Right atrium auricular region (tissue), 2 donors: ENCODE measurements around the gene FAM237A. TPM values are rescaled to one million over a fixed set of nuclear protein-coding genes. Genes with fewer than 3 reads are reported as not detected.

Experiments used
- DNase-seq: peaks from one replicate; pipeline ENCODE4 v3.0.0-alpha.2; 2019; ENCODE audit warnings: low spot score
- H3K27ac ChIP-seq, 2 donors: fragments of 200-600 bp; sonication (generic); 1 replicate in 1 of 2; 2 replicates in 1 of 2; pipeline ENCODE4 v1.5.1; 2016 to 2019
- H3K27me3 ChIP-seq, 2 donors: fragments of 200-600 bp; sonication (generic); one replicate each; pipeline versions ENCODE4 v1.5.1 to v1.6.0; 2017 to 2019
- H3K36me3 ChIP-seq: fragments of 200-600 bp; sonication (generic); one replicate; pipeline ENCODE4 v1.5.1; 2016
- H3K4me1 ChIP-seq, 2 donors: fragments of 200-600 bp; sonication (generic); one replicate each; pipeline versions ENCODE4 v1.5.1 to v1.6.0; 2017 to 2019
- H3K4me3 ChIP-seq, 2 donors: fragments of 200-600 bp; sonication (generic); 1 replicate in 1 of 2; 2 replicates in 1 of 2; pipeline ENCODE4 v1.5.1; 2017 to 2019; ENCODE audit warnings: mild to moderate bottlenecking in 1 of 2, moderate library complexity in 1 of 2
- H3K9me3 ChIP-seq, 2 donors: fragments of 200-600 bp; sonication (generic); one replicate each; pipeline ENCODE4 v1.5.1; 2019
- total RNA-seq, 2 donors: library from RNA; depleted of rRNA; stranded (reverse); fragments of >200 nt; gene quantifications; one replicate each; pipeline ENCODE4 v1.1.0, GENCODE V29; 2016
- TF ChIP-seq, protein P1 (sequence below), 2 donors: fragments of 200-600 bp; sonication (generic); IDR thresholded peaks; one replicate each; pipeline ENCODE4 v1.5.1; 2019; ENCODE audit warnings: antibody characterized with exemption in 2 of 2

FAM237A gene
- total RNA-seq: not detected

DNA sequence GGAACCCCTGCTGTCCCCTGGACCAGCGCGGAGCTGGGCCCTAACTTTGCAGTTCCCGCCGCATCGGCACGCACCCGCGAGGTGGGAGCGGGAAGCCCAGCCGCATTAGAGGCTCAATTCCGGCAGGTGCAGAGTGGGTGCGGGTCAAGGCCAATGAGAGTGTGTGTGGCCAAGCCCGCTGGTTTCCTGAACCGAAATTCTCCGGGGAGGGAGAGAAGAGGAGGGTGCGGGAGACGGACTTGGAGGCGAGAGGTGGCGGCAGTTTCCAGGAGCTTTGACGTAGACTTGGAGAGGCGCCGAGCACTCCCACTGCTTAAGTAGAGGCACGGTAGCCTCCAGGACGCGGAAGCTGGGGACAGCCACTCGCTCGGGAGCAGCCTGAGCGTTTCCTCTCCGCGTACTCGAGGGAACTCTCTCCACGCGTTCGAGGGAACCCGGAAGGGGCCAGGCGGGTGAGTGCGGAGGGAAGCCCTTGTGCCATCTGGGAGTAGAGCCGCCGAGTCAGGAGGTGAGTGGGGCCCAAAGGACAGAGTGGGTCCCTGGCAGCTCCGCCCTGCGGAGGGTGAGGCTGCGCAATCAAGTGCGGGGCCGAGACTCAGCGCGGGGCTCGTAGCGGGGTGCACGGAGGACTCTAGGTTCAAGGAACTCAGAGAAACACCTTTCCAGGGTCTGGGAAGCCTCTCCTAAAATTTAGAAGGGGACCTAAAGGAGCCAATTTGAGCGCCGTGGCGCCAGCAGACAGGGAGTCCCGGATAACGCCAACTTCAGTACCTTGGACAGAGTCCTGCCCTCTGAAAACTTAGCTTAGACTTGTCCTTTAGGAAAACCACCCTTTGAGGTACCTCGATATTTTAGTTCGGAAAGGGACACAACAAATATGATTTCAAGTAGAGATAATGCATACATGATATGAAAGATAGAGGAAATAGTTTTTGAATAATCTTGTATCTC is at the start of gene FAM237A:
Gene FAM237A (plus strand): TSS at position 413 of the 951 bp plus-strand sequence. CDS start 1,750 bp downstream, outside the sequence.
- H3K9me3 ChIP-seq: no peaks in the 10 kb centered on the region
- no peak within 1 kb of the TSS for H3K4me3 ChIP-seq
- peaks cover 0 to 6% of the 10 kb centered on the region in 2 donors for H3K4me1 ChIP-seq
- TF ChIP-seq, protein P1, sequence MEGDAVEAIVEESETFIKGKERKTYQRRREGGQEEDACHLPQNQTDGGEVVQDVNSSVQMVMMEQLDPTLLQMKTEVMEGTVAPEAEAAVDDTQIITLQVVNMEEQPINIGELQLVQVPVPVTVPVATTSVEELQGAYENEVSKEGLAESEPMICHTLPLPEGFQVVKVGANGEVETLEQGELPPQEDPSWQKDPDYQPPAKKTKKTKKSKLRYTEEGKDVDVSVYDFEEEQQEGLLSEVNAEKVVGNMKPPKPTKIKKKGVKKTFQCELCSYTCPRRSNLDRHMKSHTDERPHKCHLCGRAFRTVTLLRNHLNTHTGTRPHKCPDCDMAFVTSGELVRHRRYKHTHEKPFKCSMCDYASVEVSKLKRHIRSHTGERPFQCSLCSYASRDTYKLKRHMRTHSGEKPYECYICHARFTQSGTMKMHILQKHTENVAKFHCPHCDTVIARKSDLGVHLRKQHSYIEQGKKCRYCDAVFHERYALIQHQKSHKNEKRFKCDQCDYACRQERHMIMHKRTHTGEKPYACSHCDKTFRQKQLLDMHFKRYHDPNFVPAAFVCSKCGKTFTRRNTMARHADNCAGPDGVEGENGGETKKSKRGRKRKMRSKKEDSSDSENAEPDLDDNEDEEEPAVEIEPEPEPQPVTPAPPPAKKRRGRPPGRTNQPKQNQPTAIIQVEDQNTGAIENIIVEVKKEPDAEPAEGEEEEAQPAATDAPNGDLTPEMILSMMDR (IDR thresholded peaks at IDR 0.05): no peak
- peaks cover 0 to 7% of the 10 kb centered on the region in 2 donors for H3K27me3 ChIP-seq
- DNase-seq: no peak
- no peak within 1 kb of the TSS for H3K27ac ChIP-seq
- H3K36me3 ChIP-seq: no peaks in the 10 kb centered on the region

DNA sequence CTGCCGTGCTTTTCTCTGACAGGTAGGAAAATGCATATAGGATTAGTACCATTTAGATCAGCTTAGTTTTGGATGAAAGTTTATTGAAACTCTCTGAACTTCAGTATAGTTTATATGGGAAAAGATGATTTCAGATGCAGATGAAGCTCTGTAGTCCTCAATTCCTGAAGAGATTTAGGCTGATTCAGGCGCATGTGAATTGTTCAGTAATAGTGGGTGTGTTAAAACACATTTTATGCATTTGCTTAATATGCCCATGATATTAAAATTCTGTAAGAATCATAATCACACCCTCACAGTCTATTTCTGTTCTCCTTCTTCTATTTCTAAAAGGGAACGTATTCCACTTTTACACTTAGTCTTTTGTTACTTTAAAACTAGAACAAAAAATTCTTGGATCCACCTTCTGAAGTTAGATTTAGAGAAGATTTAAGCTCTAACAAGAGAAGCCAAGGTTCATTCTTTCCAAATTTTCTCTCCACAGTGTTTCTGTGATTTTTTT is 44.5 kb upstream of the FAM237A start:
- TF ChIP-seq, protein P1 (IDR thresholded peaks at IDR 0.05): no peak
- DNase-seq: no peak
- Histone ChIP-seq H3K27me3 (no peaks in the 10 kb centered on the region), H3K36me3 (peaks cover 4% of the 10 kb centered on the region), H3K27ac (no peak overlapping the region), H3K9me3 (no peaks in the 10 kb centered on the region), H3K4me3 (no peak overlapping the region), H3K4me1 (no peaks in the 10 kb centered on the region)

DNA sequence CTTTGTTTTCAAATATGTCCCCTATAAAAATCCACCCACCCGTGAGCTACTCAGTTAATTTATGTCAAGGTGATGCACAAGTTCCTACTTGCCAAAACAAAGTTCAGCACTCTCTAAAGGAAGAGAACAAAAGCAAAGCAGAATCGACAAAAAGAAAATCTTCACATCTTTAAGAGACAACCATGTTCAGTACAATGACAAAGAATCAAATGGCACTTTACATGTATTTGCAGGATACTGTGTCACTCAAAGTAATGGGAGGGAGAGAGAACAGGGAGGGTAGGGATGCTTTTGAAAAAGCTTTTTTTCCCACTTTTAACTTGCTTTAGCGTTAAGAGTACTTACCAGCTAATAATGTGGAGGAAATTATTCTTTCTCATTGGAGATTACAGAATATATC is 39.0 kb upstream of the FAM237A start:
- Histone ChIP-seq H3K36me3 (no peaks in the 10 kb centered on the region), H3K9me3 (no peaks in the 10 kb centered on the region), H3K27ac (no peak overlapping the region), H3K4me3 (no peak overlapping the region), H3K4me1 (no peaks in the 10 kb centered on the region), H3K27me3 (no peaks in the 10 kb centered on the region)
- TF ChIP-seq, protein P1 (IDR thresholded peaks at IDR 0.05): no peak
- no peak for DNase-seq

DNA sequence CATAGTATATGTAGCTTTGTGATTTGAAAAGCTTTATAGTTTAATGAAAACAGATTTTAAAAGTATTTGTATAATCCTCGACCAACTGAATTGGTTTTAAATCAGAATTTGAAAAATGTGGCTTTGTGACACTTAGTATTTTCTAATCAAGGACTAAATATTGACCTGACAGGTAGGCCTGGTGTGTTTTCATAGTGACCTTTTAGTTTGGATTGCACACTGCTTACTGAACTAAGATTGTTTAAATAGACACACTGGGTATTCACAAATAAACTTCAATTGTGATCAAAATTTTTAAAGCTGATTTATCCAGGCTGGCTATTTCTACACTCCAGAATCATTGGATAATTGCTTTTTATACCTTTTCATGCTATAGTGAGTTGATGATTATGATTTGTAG is 31.8 kb upstream of the FAM237A start:
- H3K4me1 ChIP-seq: no peaks in the 10 kb centered on the region
- TF ChIP-seq, protein P1 (IDR thresholded peaks at IDR 0.05): no peak

DNA sequence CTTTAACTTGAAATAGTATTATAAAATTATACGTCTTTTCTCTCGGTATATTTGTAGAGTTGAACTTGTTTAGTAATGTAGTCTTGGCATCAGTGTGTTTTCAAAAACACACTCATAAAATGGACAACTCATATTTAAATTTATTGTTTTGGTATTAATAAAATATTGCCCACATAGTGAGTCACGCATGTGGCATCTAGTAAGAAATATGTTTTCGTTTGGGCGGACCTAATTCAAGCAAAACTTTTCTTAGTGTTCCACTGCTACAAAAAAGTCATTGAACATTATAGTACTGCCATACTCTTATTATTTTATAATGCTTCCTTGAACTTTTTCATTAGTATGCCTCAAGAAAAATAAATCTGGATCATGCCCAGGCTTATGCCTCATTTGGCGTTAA is 31.1 kb upstream of the FAM237A start:
- H3K27me3 ChIP-seq: no peaks in the 10 kb centered on the region
- TF ChIP-seq, protein P1 (IDR thresholded peaks at IDR 0.05): no peak
- no peaks in the 10 kb centered on the region for H3K9me3 ChIP-seq
- no peak overlapping the region for H3K4me3 ChIP-seq
- H3K4me1 ChIP-seq: no peaks in the 10 kb centered on the region
- H3K27ac ChIP-seq: no peak overlapping the region
- no peaks in the 10 kb centered on the region for H3K36me3 ChIP-seq
- DNase-seq: no peak

More for the DNA sequence above, 31.8 kb upstream of the FAM237A start:
- H3K27me3 ChIP-seq: no peaks in the 10 kb centered on the region
- no peaks in the 10 kb centered on the region for H3K9me3 ChIP-seq
- H3K36me3 ChIP-seq: no peaks in the 10 kb centered on the region
- no peak overlapping the region for H3K27ac ChIP-seq
- no peak overlapping the region for H3K4me3 ChIP-seq
- DNase-seq: no peak
